ENCODE measurements around the gene SLC24A3.
"Not testable (repeated sequence)": the region's sequence is repeated elsewhere in the genome, so short reads cannot be mapped to it uniquely, and the experiment has no call there.

SLC24A3 gene

GRCh38 chr20:19742974-19743639 is 530.7 kb downstream of the SLC24A3 start:
- no peak for DNase-seq (ENCODE audit: low spot score)

DNA sequence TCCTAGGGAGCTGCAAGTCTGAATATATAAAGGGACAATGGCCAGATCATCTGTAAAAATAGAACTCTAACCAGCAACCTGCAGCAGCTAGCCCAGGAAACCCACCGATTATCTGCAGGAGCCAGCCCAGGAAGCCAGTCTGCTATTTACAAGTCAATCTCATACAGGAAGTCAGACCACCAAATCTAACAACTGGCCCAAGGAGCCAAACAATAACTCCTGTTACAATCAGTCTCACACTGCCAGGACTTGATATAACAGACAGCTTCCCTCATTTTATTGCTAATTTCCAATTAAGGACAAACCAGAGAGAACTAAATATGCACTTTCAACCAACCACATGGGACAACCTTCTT is 531.2 kb downstream of the SLC24A3 start:
- DNase-seq (ENCODE audit: low spot score), result no peak

DNA sequence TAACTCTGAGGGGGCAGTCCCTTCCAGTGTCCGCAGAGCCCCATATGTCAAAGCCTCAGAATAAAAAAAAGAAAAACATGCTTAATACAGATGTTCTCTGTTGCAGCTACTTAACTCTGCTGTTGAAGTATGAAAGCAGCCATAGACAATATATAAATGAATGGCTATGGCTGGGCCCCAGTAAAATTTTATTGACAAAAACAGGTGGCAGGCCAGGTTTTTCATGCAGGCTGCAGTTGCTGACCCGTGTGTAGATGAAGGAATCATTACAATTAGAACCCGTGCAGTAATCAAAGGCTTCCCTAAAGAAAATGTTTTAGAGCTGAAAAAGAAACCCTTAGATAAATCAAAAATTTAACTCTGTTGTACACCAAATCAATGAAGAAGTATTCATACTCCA is 532.7 kb downstream of the SLC24A3 start:
- no peak for DNase-seq (ENCODE audit: low spot score)

GRCh38 chr20:19745584-19745983 is 533.1 kb downstream of the SLC24A3 start:
- no peak for DNase-seq (ENCODE audit: low spot score)

DNA sequence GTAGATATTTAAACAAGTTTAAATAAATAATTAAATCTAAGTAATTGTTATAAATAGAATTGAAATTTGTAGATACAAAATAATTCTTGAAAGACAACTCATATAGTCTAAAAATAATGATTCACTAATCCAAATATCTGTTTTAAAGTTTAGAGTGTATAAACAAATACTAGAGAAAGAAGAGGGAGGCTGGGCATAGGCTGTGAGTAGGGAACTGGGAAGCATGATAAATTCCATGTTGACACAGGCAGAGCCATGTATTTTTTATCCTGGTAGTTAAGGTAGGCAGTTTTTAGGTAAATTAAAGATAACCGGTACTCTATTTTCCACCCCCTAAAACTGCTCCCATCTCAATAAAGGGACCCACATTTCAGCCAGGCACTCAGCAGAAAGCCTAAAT is 534.0 kb downstream of the SLC24A3 start:
- no peak for DNase-seq (ENCODE audit: low spot score)

DNA sequence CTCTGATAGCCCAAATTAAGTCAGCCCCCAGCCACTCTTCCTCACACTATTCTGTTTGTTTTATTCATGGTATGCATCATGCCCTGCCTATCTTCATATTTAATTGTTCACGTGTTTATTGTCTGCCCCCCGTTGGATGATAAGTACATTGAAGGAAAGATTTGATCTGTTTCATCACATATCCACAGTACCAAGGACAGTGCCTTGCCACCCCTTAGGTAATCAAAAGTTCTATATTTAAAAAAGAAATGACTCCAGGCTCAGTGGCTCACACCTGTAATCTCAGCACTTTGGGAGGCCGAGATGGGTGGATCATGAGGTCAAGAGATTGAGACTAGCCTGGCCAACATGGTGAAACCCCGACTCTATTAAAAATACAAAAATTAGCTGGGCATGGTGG is 535.5 kb downstream of the SLC24A3 start:
- no peak for DNase-seq (ENCODE audit: low spot score)

- no peak for DNase-seq (ENCODE audit: low spot score)
Observed at GRCh38 chr20:19748681-19749080, 536.2 kb downstream of the SLC24A3 start.

- DNase-seq (ENCODE audit: low spot score), result no peak
Observed at GRCh38 chr20:19749618-19750071, 537.2 kb downstream of the SLC24A3 start.

GRCh38 chr20:19750101-19750606 is 537.7 kb downstream of the SLC24A3 start:
- no peak for DNase-seq (ENCODE audit: low spot score)

DNA sequence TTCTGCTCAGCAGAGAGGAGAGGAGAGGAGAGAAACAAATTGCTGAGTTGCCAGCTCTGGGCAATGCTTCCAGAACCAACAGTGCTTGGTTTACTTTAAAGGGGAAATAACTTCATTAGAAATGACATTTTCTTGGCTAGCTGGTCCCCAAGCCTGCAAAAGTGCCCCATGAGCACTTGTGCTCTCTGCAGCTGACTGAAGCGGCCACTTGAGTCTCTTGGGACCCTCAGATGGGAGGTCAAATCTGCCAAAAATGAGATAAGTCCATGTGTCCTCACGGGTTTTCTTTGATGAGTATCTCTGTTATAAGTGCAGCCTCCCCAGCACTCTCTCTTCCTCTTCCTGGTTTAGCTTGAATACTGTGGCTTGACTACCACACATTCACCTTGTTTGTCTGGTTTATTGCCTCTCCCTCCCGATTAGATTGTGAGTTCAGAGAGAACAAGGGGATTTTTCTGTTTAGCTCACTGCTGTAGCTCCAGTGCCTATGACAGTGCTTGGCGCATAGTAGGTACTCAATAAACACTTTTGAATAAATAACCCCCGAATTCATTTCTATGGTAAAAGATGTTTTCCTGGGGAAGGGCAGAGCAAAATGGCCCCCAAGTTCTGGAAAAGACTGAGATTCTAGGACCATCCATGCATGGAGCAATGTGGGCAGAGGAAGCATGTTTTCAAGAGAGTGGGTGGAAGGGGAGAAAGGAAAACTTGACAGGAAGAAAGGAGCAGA is 538.6 kb downstream of the SLC24A3 start:
- no peak for DNase-seq (ENCODE audit: low spot score)

- DNase-seq (ENCODE audit: low spot score), result not testable (repeated sequence)
Observed at GRCh38 chr20:19754201-19754600, 541.8 kb downstream of the SLC24A3 start.

- DNase-seq (ENCODE audit: low spot score), result no peak
Observed at GRCh38 chr20:19756761-19757486, 544.5 kb downstream of the SLC24A3 start.

- peak; percentile 37 for DNase-seq (ENCODE audit: low spot score)
Observed at GRCh38 chr20:19757487-19758132, 545.2 kb downstream of the SLC24A3 start.

DNA sequence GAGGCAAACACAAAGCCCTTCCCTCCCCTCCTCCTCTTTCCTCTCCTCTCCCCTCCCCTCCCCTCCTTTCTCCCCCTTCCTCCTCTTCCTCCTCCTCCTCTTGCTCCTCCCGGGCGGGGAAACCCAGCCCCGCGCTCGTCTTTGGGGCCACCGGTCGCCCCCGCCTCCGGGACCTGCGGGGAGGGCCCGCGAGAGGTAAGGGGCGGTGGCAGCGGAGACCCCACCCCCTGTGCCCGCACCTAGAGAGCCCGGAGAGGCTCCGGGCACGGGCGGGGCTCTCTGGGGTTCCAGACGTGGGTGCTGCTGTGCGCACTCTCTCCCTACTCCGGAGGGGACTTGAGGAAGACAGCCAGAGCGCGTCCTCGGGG is 545.7 kb downstream of the SLC24A3 start, which contains the start of gene RIN2:
Gene RIN2 (plus strand): TSS at position 126 of the 368 bp plus-strand sequence. CDS start 131,344 bp downstream, outside the sequence.
- DNase-seq (ENCODE audit: low spot score), result no peak

DNA sequence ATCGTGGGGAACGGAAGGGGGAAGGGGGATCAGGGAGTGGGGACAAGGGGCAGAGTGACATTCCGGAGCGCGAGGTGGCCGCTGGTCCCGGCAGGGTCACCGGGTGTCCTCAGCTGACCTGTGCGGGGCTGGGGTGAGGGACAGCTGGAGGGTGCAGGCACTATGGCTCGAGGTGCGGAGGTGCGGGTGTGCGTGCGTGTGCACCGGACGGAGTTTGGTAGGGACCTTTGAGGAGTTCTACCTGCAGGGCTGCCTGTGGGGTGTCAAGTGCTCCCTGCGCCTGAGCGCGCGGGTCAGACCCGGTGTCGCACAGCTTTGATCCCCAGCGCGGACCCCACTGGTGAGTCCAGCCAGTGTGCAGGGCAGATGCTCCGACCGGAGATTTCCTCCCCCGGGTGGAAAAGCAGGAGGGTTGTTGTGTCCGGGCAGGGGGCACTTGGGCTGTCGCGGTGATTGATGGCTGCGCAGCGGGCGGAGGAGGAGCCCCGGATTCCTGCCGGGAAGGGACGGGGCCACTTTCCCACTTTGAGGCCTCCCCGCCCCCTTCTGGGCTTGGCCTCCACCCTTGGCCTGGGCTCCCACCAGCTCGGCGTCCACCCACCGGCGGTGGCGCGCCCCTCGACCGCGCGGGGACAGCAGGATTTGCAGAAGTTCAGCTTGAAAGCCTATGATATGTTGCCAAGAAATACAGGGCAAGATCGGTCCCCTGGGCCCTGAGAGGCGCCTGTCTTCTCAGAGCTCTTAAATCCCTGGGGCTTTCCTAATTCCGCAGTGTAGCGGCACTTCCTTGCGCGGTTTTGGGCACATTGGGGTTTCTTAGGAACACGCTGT is 546.3 kb downstream of the SLC24A3 start:
- DNase-seq (ENCODE audit: low spot score), result no peak

GRCh38 chr20:19760371-19760721 is 547.9 kb downstream of the SLC24A3 start:
- no peak for DNase-seq (ENCODE audit: low spot score)

DNA sequence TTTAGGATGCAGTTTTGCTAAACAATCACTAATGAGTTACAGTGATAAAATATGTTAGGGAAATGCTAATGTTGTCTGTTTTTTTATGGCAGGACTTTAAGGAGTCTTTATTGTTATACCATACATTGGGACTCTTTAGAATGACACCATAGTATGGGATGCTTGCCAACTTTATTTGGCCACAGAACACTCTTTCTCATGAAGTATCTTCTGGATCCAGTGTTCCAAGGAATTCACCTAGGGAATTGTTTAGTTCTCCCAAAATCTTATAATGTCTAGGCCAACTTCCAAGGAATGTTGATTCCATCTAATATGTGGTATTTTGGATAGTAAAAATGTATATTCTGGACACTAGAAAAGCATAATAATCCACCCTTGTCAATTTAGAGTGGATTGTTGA is 548.9 kb downstream of the SLC24A3 start:
- no peak for DNase-seq (ENCODE audit: low spot score)

DNA sequence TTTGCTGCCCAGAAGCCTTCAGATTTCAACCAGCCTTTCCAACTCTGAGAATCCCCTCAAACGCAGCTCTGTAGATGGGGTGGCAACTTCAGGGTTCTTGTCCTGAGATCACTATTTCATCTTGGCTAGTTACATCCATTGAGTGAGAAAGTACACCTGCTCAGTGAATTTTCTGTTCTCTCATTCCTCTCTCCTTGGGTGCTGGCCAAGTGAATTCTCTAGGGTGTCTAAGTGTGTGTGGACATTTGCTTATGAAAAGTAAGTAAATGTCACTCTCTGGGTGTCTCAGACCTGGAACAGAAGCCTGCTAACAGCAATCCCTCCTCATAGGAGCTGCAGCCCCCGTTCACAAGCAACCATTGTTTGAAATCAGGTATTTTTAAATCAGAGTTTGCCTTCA is 549.4 kb downstream of the SLC24A3 start:
- DNase-seq (ENCODE audit: low spot score), result no peak

GRCh38 chr20:19764207-19764606 is 551.8 kb downstream of the SLC24A3 start:
- DNase-seq (ENCODE audit: low spot score), result no peak

DNA sequence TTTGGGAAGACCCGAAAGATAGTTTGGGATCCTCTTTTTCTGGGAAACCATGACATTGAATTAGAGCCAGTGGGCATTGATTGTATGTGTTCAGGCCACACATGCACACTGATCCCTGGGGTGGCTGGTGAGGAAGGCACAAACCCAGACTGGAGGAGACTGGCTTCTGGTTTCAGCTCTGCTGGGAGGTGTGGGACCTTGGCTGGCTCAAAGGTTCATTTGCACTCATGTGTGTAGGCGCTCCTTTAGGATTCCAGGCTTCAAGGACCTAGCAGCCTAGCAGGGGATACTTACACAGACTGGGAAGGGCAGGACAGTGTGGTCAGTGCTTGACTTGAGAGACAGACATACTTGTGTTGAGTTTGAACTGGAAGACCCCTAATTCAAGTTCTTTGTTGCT is 552.8 kb downstream of the SLC24A3 start:
- DNase-seq (ENCODE audit: low spot score), result no peak

- DNase-seq (ENCODE audit: low spot score), result no peak
Observed at GRCh38 chr20:19765913-19766312, 553.5 kb downstream of the SLC24A3 start.

Data from SK-N-DZ (cell line).